Progenitor cell of endocrine pancreas (in vitro differentiated cells): ENCODE data around the gene OR2T35. TPM values are rescaled to one million over a fixed set of nuclear protein-coding genes. Genes with fewer than 3 reads are reported as not detected.
"Not testable (repeated sequence)": the region's sequence is repeated elsewhere in the genome, so short reads cannot be mapped to it uniquely, and the experiment has no call there.

Experiments
- DNase-seq: peaks from one replicate; pipeline ENCODE4 v3.0.0; 2021; ENCODE audit warnings: low spot score; ENCODE audit not compliant: unreplicated experiment
- H3K27ac Mint-ChIP-seq: 2 replicates; pipeline ENCODE4 v1.8.0; 2021; ENCODE audit warnings: mild to moderate bottlenecking, moderate library complexity, mixed read lengths
- H3K27me3 Mint-ChIP-seq: 2 replicates; pipeline ENCODE4 v1.8.0; 2021; ENCODE audit warnings: mixed read lengths
- H3K36me3 Mint-ChIP-seq: 2 replicates; pipeline ENCODE4 v1.8.0; 2022; ENCODE audit warnings: mixed read lengths; ENCODE audit not compliant: insufficient read depth
- H3K4me1 Mint-ChIP-seq: 2 replicates; pipeline ENCODE4 v1.8.0; 2021; ENCODE audit warnings: low read depth, mixed read lengths
- H3K4me3 Mint-ChIP-seq: 2 replicates; pipeline ENCODE4 v1.8.0; 2021; ENCODE audit warnings: low read depth, mild to moderate bottlenecking, moderate library complexity, mixed read lengths
- H3K9me3 Mint-ChIP-seq: 2 replicates; pipeline ENCODE4 v1.8.0; 2021; ENCODE audit warnings: low read depth, mixed read lengths
- CTCF ChIP-seq: fragments of 200-600 bp; sonication (generic); IDR thresholded peaks from one replicate; pipeline ENCODE4 v1.5.0; 2021; ENCODE audit warnings: antibody characterized with exemption, mild to moderate bottlenecking; ENCODE audit not compliant: unreplicated experiment
- total RNA-seq: library from RNA; stranded (reverse); gene quantifications from 2 replicates; pipeline ENCODE4 v1.2.1, GENCODE V29; 2021

Gene OR2T35
- total RNA-seq, 1 donor from 2014 or later, result not detected

GRCh38 chr1:248670003-248670402 is 24.9 kb upstream of the OR2T35 start:
- TF ChIP-seq CTCF, result no peak
- Mint-ChIP-seq H3K27ac (no peak overlapping the region), H3K4me3 (no peak overlapping the region), H3K27me3 (no peaks in the 10 kb centered on the region), H3K9me3 (peaks cover 41% of the 10 kb centered on the region), H3K36me3 (no peaks in the 10 kb centered on the region), H3K4me1 (no peaks in the 10 kb centered on the region)
- DNase-seq, result no peak

DNA sequence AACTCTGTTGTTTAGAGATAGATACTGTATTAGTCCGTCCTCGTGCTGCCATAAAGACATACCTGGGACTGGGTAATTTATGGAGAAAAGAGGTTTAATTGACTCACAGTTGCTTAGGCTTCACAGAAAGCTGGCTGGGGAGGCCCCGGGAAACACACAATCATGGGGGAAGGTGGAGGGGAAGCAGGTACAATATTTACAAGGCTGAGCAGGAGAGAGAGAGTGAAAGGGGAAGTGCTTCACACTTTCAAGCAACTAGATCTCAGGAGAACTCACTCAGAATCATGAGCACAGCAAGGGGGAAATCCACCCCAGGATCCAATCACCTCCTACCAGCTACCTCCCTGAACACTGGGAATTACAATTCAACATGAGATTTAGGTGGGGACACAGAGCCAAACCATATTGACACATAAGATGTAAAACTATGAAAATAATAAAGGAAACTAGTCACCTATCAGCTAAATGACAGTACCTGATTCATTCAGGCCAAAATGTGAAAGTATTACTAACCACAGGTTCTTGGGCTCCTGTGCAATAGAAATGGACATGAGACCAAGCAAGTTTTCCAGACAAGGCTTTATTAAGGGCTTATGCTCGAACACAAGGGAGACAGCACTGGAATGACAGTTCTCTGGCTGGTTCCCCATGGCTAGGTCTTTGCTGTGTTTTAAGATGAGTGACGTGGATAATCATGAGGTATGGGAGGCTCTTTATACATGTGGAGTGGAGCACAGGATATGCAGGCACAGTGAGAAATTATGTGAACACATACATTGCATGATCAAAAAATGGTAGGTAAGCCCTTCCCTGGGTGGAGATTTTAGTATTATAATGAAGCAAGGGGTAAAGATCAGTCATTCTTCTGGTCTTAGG is 18.6 kb upstream of the OR2T35 start:
- H3K9me3 Mint-ChIP-seq, result peaks cover 53% of the 10 kb centered on the region
- H3K4me3 Mint-ChIP-seq, DNase-seq, H3K36me3 Mint-ChIP-seq, H3K4me1 Mint-ChIP-seq, H3K27me3 Mint-ChIP-seq, H3K27ac Mint-ChIP-seq: not testable (repeated sequence)

GRCh38 chr1:248656797-248657196 is 11.7 kb upstream of the OR2T35 start:
- H3K36me3 Mint-ChIP-seq, H3K27me3 Mint-ChIP-seq, H3K4me3 Mint-ChIP-seq, H3K4me1 Mint-ChIP-seq, H3K27ac Mint-ChIP-seq, DNase-seq: not testable (repeated sequence)
- peaks cover 27% of the 10 kb centered on the region for H3K9me3 Mint-ChIP-seq

DNA sequence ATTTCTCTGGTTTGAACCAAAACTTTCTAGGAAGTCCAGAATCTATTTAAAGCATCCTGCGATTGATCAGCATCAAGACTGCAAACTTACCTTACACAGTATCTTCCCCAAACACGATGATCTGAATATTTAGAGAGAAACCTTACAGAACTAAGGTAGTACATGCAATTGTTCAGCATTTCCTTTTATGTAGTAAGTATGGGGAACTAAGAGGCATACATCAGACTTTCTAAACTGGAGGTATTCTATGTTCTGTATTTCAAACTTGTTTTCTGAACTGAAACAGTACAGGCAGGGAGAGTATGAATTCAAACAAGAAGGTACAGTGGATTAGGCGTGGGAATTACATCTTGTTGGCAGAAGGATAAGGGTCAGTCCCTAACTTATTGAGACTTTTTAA is 10.3 kb upstream of the OR2T35 start, which contains the start of gene OR2T27:
Gene OR2T27 (minus strand): TSS at position 175 of the 400 bp plus-strand sequence. CDS start 4,644 bp downstream, outside the sequence.
- H3K27ac Mint-ChIP-seq, H3K27me3 Mint-ChIP-seq, DNase-seq, H3K4me3 Mint-ChIP-seq, H3K36me3 Mint-ChIP-seq, H3K4me1 Mint-ChIP-seq: not testable (repeated sequence)
- peaks cover 17% of the 10 kb centered on the region for H3K9me3 Mint-ChIP-seq

DNA sequence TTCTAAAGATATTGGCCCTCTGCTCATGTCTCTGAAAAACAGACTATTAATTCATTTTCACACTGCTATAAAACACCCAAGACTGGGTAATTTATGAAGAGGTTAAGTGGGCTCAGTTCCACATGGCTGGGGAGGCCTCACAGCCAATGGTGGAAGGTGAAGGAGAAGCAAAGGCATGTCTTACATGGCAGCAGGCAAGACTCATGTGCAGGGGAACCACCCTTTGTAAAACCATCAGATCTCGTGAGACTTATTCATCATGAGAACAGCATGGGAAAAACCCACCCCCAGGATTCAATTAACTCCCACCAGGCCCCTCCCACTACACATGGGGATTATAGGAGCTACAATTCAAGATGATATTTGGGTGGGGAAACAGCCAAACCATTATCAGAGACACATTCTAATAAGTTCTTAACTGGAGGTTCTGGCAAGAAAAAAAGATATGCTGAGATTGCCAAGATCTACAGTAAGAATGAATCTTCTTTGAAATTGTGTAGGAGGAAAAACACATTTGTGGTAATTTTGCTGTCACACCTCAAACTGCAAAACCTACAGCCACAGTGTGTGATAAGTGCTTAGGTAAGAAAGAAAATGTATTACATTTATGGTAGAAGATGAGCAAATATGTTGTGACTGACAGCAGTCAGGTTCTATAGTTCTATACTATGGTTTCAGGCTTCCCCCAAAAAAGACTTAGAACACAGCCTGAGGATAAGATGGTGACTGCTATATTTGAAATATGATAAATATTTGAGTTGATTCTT is 3.9 kb upstream of the OR2T35 start:
- not testable (repeated sequence) for H3K27me3 Mint-ChIP-seq, DNase-seq, H3K27ac Mint-ChIP-seq, H3K36me3 Mint-ChIP-seq, H3K9me3 Mint-ChIP-seq, H3K4me3 Mint-ChIP-seq, H3K4me1 Mint-ChIP-seq

GRCh38 chr1:248642971-248643651 is 2.0 kb downstream of the OR2T35 start:
- H3K27ac Mint-ChIP-seq, DNase-seq, H3K4me1 Mint-ChIP-seq, H3K36me3 Mint-ChIP-seq, H3K27me3 Mint-ChIP-seq, H3K9me3 Mint-ChIP-seq, H3K4me3 Mint-ChIP-seq: not testable (repeated sequence)

DNA sequence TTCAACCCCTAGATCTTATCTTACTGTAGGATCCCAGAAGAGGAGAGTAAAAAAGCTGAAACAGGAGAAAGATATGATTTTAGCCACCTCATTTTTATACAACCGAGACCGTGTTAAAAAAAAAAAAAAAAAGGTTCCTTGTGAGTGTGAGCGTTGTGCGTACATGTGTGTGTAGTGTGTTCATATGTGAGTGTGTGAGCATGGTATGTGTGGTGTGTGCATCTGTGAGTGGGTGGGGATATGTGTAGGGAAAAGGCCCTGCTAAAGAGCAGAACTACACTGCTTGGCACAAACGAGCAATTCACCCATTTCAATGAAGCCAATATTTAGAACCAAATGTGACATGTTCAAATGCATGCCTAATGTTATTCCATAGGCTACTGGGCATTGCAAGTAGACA is 3.5 kb downstream of the OR2T35 start:
- not testable (repeated sequence) for DNase-seq, H3K9me3 Mint-ChIP-seq, H3K4me3 Mint-ChIP-seq, H3K27me3 Mint-ChIP-seq, H3K4me1 Mint-ChIP-seq, H3K36me3 Mint-ChIP-seq, H3K27ac Mint-ChIP-seq

DNA sequence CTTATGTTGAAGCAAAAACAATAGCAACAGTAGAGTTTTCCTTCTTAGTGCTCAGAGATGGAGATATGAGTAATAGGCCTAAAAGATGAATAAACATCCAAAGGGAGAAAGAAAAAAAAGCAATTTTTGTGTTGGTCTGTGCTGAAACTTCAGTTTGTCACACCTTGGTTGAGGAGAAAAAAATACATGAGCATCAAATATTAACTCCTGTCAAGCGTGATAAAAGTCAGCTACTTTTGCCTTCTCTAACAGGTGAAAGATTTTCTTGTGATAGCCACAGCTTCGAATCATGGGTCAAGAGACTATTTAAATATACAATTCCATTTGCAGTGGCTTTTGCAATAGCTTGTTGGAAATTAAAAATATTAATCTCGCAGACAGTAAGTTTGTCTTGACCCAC is 4.2 kb downstream of the OR2T35 start:
- H3K36me3 Mint-ChIP-seq, H3K9me3 Mint-ChIP-seq, H3K4me3 Mint-ChIP-seq, H3K27ac Mint-ChIP-seq, H3K27me3 Mint-ChIP-seq, H3K4me1 Mint-ChIP-seq, DNase-seq: not testable (repeated sequence)

DNA sequence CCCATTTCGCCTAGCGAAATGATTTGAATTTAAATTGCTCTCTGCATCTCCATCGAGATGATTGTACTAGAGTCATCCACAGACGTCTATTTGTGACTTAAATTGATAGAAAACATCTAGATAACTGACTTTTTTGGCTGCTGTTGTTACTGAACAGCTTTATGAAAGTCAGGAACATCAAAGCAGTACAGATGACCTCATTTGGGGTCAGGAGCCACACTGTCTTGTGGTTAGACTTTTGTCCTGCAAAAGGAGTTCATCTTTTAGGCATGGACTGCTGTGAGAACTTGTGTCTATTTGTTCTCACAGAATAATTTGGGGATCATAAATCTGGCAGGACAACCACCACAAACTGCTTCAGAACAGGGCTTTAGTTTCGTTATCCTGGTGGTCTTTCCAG is 5.4 kb downstream of the OR2T35 start:
- not testable (repeated sequence) for H3K4me1 Mint-ChIP-seq, H3K27me3 Mint-ChIP-seq, H3K9me3 Mint-ChIP-seq, H3K4me3 Mint-ChIP-seq, DNase-seq, H3K27ac Mint-ChIP-seq, H3K36me3 Mint-ChIP-seq

GRCh38 chr1:248636612-248637011 is 8.5 kb downstream of the OR2T35 start:
- H3K4me1 Mint-ChIP-seq, H3K9me3 Mint-ChIP-seq, H3K36me3 Mint-ChIP-seq, DNase-seq, H3K4me3 Mint-ChIP-seq, H3K27ac Mint-ChIP-seq, H3K27me3 Mint-ChIP-seq: not testable (repeated sequence)

DNA sequence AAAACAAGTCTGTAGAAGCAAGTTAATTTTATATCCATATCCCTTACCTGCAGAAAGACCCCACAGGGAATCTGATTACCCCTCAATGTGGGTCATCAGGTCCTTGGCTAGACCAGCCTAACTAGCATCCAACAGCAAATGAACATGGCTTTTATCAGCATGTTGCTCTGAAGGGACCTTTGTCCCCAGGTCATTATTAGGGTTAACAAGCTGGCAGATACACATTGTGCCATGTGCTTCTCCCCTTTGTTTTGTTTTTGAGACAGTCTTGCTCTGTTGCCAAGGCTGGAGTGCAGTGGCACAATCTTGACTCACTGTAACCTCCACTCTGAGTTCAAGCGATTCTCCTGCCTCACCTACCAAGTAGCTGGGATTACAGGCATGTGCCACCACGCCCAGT is 10.1 kb downstream of the OR2T35 start, which contains the start of gene OR2T11:
Gene OR2T11 (minus strand): TSS at position 101 of the 400 bp plus-strand sequence. CDS start 7,963 bp downstream, outside the sequence.
- not testable (repeated sequence) for H3K27ac Mint-ChIP-seq, H3K4me3 Mint-ChIP-seq, H3K27me3 Mint-ChIP-seq, H3K36me3 Mint-ChIP-seq, H3K4me1 Mint-ChIP-seq, DNase-seq
- H3K9me3 Mint-ChIP-seq, result peaks cover 12% of the 10 kb centered on the region
